ENCODE measurements around the gene MIF.
"Not testable (repeated sequence)": the region's sequence is repeated elsewhere in the genome, so short reads cannot be mapped to it uniquely, and the experiment has no call there.

Gene MIF

DNA sequence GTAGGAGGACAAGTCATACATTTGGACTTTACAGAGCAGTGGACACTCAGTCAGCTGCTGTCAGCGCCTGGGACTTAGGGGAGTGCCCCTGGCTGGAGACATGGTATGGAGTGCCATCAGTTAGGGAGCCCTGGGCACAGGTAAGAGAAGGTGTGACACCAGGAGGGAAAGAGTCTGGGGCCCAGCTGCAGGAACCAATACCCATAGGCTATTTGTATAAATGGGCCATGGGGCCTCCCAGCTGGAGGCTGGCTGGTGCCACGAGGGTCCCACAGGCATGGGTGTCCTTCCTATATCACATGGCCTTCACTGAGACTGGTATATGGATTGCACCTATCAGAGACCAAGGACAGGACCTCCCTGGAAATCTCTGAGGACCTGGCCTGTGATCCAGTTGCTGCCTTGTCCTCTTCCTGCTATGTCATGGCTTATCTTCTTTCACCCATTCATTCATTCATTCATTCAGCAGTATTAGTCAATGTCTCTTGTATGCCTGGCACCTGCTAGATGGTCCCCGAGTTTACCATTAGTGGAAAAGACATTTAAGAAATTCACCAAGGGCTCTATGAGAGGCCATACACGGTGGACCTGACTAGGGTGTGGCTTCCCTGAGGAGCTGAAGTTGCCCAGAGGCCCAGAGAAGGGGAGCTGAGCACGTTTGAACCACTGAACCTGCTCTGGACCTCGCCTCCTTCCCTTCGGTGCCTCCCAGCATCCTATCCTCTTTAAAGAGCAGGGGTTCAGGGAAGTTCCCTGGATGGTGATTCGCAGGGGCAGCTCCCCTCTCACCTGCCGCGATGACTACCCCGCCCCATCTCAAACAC lies 850 bp upstream of the MIF start:
- Mint-ChIP-seq H3K27ac (peak overlapping the region; percentile 99), H3K36me3 (peaks cover 46% of the 10 kb centered on the region), H3K9me3 (no peaks in the 10 kb centered on the region), H3K4me3 (peak overlapping the region; percentile 92), H3K4me1 (peaks cover 38% of the 10 kb centered on the region)
- ATAC-seq, result no peak
- no peak for DNase-seq (ENCODE audit: low spot score in 2 of 2)

DNA sequence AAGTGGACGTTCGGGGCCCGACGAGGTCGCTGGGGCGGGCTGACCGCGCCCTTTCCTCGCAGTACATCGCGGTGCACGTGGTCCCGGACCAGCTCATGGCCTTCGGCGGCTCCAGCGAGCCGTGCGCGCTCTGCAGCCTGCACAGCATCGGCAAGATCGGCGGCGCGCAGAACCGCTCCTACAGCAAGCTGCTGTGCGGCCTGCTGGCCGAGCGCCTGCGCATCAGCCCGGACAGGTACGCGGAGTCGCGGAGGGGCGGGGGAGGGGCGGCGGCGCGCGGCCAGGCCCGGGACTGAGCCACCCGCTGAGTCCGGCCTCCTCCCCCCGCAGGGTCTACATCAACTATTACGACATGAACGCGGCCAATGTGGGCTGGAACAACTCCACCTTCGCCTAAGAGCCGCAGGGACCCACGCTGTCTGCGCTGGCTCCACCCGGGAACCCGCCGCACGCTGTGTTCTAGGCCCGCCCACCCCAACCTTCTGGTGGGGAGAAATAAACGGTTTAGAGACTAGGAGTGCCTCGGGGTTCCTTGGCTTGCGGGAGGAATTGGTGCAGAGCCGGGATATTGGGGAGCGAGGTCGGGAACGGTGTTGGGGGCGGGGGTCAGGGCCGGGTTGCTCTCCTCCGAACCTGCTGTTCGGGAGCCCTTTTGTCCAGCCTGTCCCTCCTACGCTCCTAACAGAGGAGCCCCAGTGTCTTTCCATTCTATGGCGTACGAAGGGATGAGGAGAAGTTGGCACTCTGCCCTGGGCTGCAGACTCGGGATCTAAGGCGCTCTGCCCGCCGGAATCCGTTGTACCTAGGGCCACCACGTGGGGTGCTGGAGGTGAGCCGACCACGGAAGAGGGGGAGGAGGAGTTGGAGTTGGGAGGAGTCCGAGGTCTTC lies 771 bp downstream of the MIF start:
- peak overlapping the region; percentile 99 for H3K27ac Mint-ChIP-seq
- H3K36me3 Mint-ChIP-seq, result peaks cover 46% of the 10 kb centered on the region
- ATAC-seq, result peak; percentile 55
- no peaks in the 10 kb centered on the region for H3K9me3 Mint-ChIP-seq
- H3K4me3 Mint-ChIP-seq, result peak overlapping the region; percentile 92
- peaks cover 38% of the 10 kb centered on the region for H3K4me1 Mint-ChIP-seq
- DNase-seq (ENCODE audit: low spot score in 2 of 2), result peak; percentile 41 to 85

DNA sequence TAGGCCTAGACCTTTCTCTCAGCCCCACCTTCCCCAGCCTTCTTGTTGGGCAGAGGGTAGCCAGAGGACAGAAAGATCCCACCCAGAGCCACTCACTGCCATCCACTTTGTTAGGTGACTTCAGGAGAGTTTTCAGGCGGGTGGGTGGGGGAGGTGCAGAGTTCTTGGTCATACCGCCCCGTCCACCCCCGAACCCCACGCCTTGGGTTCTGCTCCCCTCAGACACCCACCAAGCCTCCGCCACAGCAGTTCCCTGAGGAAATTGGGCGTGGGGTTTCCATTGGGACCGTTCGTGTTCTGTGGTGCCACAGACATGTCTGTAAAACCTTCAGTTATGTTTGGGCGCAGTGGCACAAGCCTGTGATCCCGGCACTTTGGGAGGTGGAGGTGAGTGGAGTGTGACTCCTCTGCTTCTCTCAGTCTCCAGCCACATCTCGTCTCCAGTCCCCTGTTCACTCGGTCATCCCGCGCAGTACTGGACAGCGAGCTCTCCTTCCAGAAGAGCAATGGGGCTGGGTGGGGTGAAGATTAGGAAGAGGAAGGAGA lies 1.5 kb downstream of the MIF start:
- ATAC-seq, result no peak

DNA sequence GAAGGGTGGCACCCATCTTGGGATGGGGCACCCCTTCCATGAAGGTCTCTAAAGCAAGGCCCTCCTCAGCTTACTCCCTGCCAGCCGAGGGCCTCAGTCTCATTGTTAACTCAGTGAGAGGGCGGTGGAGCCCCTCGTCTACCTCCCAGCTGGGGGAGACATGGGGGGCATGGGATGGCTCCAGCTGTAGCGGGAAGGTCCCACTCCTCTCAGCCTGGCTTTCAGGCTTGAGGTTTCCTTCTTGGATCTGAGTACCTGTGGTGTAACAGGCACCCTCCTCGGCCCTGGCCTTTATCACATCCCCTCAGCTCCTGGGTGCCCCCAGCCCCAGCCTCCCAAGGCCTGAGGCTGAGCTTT lies 2.0 kb downstream of the MIF start:
- peak overlapping the region; percentile 92 for H3K4me3 Mint-ChIP-seq
- no peaks in the 10 kb centered on the region for H3K9me3 Mint-ChIP-seq
- ATAC-seq (no peak), DNase-seq (ENCODE audit: low spot score in 2 of 2) (no peak)
- H3K27ac Mint-ChIP-seq, result peak overlapping the region; percentile 99
- peaks cover 46% of the 10 kb centered on the region for H3K36me3 Mint-ChIP-seq
- peaks cover 38% of the 10 kb centered on the region for H3K4me1 Mint-ChIP-seq

More for the DNA sequence above, 1.5 kb downstream of the MIF start:
- Mint-ChIP-seq H3K4me1 (peaks cover 38% of the 10 kb centered on the region), H3K4me3 (peak overlapping the region; percentile 92), H3K9me3 (no peaks in the 10 kb centered on the region), H3K36me3 (peaks cover 46% of the 10 kb centered on the region), H3K27ac (peak overlapping the region; percentile 99)
- no peak for DNase-seq (ENCODE audit: low spot score in 2 of 2)

DNA sequence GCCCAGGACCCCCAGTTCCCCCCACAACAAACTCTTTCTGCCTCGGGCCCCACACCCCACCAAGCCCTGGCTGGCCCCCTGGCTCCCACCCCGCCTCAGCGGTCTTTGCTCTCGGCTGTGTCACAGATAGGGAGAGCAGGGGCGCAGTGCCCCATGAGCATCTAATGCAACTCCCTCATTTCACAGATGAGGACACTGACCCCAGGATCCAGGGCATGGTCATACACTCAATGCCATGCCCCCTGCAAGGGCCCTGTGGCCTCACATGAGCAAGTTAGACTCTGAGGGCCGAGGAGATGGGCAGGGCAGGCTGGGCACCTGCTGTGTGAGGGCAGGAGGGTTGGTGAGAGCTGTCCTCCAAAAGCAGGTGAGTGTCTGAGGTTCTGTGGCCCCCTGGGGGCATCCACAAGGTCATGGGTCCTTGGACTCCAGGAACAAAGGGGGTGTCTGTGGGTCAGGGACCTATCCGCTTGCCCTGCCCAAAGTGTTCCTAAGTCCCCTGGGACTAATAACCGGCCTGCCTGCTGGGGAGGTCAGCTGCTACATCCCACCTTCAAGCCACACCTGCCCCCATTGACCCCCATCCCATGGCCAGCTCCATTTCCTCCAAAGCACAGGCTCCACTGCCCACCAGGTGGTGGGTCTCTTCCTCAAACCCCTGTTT lies 2.5 kb downstream of the MIF start:
- Mint-ChIP-seq H3K9me3 (no peaks in the 10 kb centered on the region), H3K36me3 (peaks cover 46% of the 10 kb centered on the region), H3K27ac (peak overlapping the region; percentile 80), H3K4me3 (peak overlapping the region; percentile 92), H3K4me1 (peaks cover 38% of the 10 kb centered on the region)
- ATAC-seq (no peak), DNase-seq (ENCODE audit: low spot score in 2 of 2) (no peak)

DNA sequence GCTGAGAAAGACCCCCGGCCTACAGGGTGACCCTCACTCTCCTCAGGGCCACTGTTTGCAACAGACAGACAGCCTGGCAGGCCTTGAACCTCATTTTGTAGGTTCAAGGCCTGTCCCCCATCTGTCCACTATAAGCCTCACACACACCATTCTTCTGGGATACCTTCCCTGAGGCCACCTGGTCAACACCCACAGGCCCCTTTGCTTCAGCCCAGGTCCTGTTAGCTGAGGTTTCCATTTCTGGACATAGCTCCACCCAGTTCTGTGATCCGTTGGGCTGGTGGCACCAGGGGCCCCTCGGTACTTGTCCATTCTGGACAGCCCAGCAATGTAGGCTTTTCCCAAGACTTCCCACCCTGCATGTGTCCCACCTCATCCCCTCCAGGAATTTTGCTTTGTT lies 3.1 kb downstream of the MIF start:
- peak overlapping the region; percentile 80 for H3K27ac Mint-ChIP-seq
- no peak for ATAC-seq
- H3K9me3 Mint-ChIP-seq, result no peaks in the 10 kb centered on the region
- DNase-seq (ENCODE audit: low spot score in 2 of 2), result no peak
- peak overlapping the region; percentile 92 for H3K4me3 Mint-ChIP-seq
- H3K36me3 Mint-ChIP-seq, result peaks cover 46% of the 10 kb centered on the region
- H3K4me1 Mint-ChIP-seq, result peaks cover 38% of the 10 kb centered on the region

DNA sequence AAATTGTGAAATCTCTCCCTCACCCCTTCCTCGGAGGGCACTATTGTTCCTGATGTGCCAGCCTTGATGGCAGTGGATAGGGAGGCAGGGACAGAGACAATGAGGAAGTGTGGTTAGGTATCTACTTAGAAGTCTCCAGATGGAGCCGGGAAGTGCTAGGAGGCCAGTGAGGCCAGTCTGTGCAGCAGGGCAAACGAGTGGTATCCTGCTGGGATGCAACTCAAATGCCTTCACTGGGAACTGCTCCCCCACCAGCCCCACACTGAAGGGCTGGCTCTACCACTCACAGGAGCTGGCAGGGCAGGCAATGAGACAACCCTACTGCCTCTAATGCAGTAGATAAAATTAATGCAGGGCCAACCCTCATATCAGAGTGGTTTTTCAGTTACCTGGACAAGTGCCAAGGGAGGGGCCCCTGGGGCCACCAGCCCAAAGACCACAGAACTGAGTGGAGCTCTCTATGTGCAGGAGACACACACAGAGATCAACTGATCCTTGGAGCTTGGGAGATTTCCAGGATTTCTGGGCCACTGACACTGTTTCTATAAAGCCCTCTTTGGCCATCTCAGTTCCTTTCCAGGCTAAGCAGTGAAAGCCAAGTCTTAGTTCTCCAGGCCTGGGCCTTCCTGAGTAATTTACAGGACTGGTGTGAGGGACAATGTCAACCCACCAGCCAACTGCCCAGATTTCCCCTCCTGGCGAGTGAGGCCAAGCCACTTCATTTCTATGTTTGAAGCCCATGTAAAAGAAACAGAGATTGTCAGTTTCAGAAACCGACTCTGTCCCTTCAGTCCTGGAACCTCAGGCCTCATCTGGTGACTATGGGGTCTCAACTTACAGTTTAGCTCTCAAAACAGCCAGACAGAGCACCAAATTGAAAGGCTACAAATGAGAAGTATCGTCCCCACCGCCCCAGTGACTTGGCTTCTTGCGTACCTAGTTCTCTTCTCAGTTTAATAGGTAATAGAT lies 4.1 kb downstream of the MIF start:
- no peak for DNase-seq (ENCODE audit: low spot score in 2 of 2)
- Mint-ChIP-seq H3K4me1 (peaks cover 30% of the 10 kb centered on the region), H3K27ac (peak overlapping the region; percentile 80), H3K36me3 (peaks cover 46% of the 10 kb centered on the region), H3K9me3 (no peaks in the 10 kb centered on the region), H3K4me3 (no peak overlapping the region)
- no peak for ATAC-seq

DNA sequence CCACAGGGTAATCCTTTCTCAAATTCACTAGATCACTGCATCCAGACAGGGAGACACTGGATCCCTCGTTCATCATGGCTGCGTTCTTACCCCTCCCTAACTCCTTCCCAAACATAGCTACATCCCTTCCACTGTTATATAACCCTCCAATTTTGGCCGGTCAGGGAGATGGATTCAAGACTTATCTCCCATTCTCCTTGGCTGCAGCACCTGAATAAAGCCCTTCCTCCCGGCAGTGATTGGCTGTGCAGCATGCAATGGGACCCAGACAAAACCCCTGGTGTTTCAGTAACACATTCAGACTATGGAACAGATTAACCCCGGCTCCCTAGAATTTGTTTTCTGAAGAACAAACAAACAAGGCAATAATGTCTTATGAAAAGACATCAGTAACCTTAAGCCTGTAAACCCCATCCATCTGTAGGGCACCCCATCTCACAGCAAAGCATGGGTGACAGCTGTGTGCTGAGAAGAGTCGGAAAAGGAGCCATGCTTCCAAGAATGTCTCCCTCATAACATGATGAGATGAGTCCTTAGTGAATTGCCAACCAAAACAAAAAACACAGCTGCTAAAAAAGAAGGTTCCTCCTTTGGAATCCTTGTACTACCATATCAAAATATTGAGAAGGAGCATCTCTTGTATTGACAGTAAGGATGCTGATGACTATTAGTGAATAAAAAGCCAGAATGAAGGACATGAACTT lies 5.0 kb downstream of the MIF start:
- Mint-ChIP-seq H3K9me3 (no peaks in the 10 kb centered on the region), H3K4me1 (peaks cover 22% of the 10 kb centered on the region), H3K27ac (no peak overlapping the region), H3K36me3 (peaks cover 41% of the 10 kb centered on the region), H3K4me3 (no peak overlapping the region)
- DNase-seq (ENCODE audit: low spot score in 2 of 2) (no peak), ATAC-seq (no peak)

DNA sequence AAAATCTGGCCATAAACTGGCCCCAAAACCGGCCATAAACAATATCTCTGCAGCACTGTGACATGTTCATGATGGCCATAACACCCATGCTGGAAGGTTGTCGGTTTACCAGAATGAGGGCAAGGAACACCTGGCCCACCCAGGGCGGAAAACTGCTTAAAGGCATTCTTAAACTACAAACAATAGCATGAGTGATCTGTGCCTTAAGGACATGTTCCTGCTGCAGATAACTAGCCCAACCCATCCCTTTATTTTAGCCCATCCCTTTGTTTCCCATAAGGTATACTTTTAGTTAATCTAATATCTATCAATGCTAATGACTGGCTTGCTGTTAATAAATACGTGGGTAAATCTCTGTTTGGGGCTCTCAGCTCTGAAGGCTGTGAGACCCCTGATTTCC lies 6.0 kb downstream of the MIF start:
- H3K4me3 Mint-ChIP-seq; ATAC-seq; DNase-seq (ENCODE audit: low spot score in 2 of 2); H3K9me3 Mint-ChIP-seq; H3K27ac Mint-ChIP-seq: not testable (repeated sequence)
- peaks cover 26% of the 10 kb centered on the region for H3K4me1 Mint-ChIP-seq
- H3K36me3 Mint-ChIP-seq, result peaks cover 31% of the 10 kb centered on the region

DNA sequence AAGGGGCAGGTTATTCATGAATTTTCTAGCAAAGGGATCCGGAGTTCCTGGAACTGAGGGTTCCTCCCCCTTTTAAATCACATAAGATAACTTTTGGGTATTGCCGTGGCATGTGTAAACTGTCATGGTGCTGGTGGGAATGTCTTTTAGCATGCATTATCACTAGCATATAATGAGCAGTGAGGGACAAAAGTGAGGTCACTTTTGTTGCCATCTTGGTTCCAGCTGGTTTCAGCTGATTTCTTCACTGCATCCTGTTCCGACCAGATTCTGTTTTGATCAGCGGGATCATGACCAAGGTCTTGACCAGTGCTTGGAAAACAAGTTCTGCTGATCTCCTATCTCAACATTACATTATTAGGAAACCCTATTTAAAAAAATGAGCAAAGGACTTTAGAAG lies 7.4 kb downstream of the MIF start:
- Mint-ChIP-seq H3K36me3 (peaks cover 17% of the 10 kb centered on the region), H3K9me3 (no peaks in the 10 kb centered on the region), H3K4me1 (peaks cover 16% of the 10 kb centered on the region), H3K4me3 (no peak overlapping the region), H3K27ac (no peak overlapping the region)
- DNase-seq (ENCODE audit: low spot score in 2 of 2), result no peak
- ATAC-seq, result no peak

DNA sequence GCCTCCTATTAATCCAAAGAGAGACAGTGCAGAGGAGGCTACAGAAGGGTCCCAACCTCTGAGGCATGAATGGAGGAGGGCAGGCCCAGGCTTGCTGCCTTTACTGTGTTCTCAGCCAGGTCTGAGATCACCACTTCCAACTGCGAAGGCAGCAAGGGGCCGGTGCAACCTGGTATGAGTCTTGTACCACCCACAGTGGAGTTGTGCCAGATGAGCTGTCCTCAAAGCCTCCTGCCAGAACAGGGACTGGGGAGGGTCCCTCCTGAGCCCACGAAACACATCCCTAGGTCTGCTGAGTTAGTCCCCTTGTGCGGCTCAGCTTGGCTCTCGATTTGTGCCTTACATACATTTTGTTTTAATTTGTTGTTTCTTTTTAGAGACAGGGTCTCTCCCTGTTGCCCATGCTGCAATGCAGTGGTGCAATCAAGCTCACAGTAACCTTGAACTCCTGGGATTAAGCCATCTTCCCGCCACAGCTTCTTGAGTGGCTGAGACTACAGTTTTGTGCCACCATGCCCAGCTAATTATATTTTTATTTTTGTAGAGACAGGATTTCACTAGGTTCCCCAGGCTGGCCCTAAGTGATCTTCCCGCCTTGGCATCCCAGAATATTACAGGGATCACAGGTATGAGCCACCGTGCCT lies 9.3 kb downstream of the MIF start:
- Mint-ChIP-seq H3K9me3 (no peaks in the 10 kb centered on the region), H3K4me3 (no peak overlapping the region), H3K36me3 (no peaks in the 10 kb centered on the region), H3K27ac (peak overlapping the region; percentile 38), H3K4me1 (peaks cover 8% of the 10 kb centered on the region)
- ATAC-seq, result no peak
- DNase-seq (ENCODE audit: low spot score in 2 of 2), result no peak

DNA sequence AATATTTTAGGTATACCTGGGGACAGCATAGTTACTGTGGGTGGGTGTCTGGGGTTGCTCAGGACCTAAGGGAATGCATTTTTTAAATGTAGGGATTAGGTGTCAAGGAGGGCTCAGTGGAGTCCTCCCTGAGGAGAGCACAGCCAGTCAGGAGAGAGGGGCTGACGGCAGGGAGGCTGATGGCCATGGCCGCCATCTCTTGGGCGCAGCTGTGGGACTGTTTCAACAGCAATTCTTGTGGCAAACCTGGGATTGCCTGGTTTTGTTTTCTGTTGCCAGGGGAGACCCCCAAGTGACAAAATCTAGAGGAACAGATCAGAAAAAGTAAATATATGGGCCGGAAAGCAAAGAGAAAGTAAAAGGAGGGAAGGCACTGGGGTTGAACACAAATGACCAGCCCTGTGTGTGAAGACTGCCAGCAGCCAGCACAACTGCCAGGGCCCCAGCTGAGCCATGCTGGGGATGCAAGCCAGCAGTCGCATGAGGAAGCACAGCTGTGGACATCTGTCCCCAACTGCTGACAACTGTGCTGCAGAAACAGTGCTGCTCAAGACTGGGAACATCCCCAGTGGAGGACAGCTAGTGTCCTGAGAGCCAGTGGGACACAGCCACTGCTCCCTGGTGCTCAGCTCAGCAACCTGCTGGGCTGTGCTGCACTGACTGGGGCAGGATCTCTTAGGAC lies 10.5 kb downstream of the MIF start:
- Mint-ChIP-seq H3K36me3 (no peaks in the 10 kb centered on the region), H3K27ac (peak overlapping the region; percentile 38), H3K4me3 (no peak overlapping the region), H3K9me3 (no peaks in the 10 kb centered on the region), H3K4me1 (peaks cover 8% of the 10 kb centered on the region)
- DNase-seq (ENCODE audit: low spot score in 2 of 2) (no peak), ATAC-seq (peak; percentile 27)

DNA sequence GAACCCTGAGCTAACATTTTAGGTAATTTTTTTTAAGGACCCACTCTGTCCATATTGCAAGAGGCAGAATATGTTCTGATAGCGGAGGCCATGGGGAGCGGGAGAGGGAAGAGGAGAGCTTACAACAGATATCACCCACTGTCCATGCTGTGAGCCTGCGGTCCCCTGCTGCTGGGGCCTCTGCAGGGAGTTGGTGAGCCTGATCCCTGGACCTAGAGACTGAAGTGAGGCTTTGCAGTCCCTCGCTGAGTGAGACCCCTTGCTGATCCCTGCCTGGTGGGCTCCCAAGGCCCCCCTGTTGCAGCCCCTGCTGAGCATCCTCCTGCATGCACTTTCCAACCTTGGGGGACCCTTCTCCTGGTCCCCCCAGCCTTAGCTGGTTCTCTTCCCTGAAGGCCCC lies 12.5 kb downstream of the MIF start:
- ATAC-seq, result no peak
- Mint-ChIP-seq H3K27ac (no peak overlapping the region), H3K9me3 (no peaks in the 10 kb centered on the region), H3K4me3 (no peak overlapping the region), H3K4me1 (peaks cover 8% of the 10 kb centered on the region), H3K36me3 (no peaks in the 10 kb centered on the region)
- DNase-seq (ENCODE audit: low spot score in 2 of 2), result no peak
